Large intestine (tissue), 3 donors: ENCODE data around the gene CDKAL1. TPM values are rescaled to one million over a fixed set of nuclear protein-coding genes. Genes with fewer than 3 reads are reported as not detected.
"Not testable (repeated sequence)": the region's sequence is repeated elsewhere in the genome, so short reads cannot be mapped to it uniquely, and the experiment has no call there.

Experiments used
- DNase-seq, 2 donors: peaks; one replicate each; pipeline versions ENCODE4 v3.0.0 to v3.0.0-alpha.2; 2013
- H3K27ac ChIP-seq: one replicate; pipeline ENCODE4 v1.5.1; 2013; ENCODE audit warnings: low read length
- H3K27me3 ChIP-seq: 2 replicates; pipeline ENCODE4 v1.6.1; 2013; ENCODE audit warnings: low read length; ENCODE audit not compliant: control insufficient read depth, insufficient read depth
- H3K36me3 ChIP-seq: 2 replicates; pipeline ENCODE4 v1.6.1; 2013; ENCODE audit warnings: low read length; ENCODE audit not compliant: control insufficient read depth, insufficient read depth
- H3K4me1 ChIP-seq: one replicate; pipeline ENCODE4 v1.6.1; 2013; ENCODE audit warnings: low read length; ENCODE audit not compliant: control insufficient read depth, insufficient read depth
- H3K4me3 ChIP-seq: one replicate; pipeline ENCODE4 v1.5.1; 2013; ENCODE audit warnings: low read length
- H3K9me3 ChIP-seq: one replicate; pipeline ENCODE4 v1.6.1; 2013; ENCODE audit warnings: mild to moderate bottlenecking, low read depth, low read length, moderate library complexity; ENCODE audit not compliant: control insufficient read depth
- whole genome bisulfite sequencing: methylation state at CpG from one replicate; pipeline ENCODE4 v1.1.5; 2013; ENCODE audit warnings: low lambda C conversion rate; ENCODE audit not compliant: insufficient coverage; 5-methylcytosine and 5-hydroxymethylcytosine counted together
- polyA plus RNA-seq: library from polyadenylated mRNA; unstranded; fragments of 120-200 nt; gene quantifications from one replicate; pipeline ENCODE4 v1.2.1, GENCODE V29; 2013

The CDKAL1 gene
- polyA plus RNA-seq, 1 donor, result 10.3 TPM

DNA sequence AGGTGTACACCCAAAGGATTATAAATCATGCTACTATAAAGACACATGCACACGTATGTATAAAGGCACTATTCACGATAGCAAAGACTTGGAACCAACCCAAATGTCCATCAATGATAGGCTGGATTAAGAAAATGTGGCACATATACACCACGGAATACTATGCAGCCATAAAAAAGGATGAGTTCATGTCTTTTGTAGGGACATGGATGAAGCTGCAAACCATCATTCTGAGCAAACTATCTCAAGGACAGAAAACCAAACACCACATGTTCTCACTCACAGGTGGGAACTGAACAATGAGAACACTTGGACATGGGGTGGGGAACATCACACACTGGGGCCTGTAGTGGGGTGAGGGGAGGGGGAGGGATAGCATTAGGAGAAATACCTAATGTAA is 9.0 kb upstream of the CDKAL1 start:
- H3K4me3 ChIP-seq, H3K27me3 ChIP-seq, H3K36me3 ChIP-seq, H3K4me1 ChIP-seq, H3K9me3 ChIP-seq, H3K27ac ChIP-seq, DNase-seq: not testable (repeated sequence)
- WGBS, result no CpG with 5 or more reads among the region's 3 CpGs

DNA sequence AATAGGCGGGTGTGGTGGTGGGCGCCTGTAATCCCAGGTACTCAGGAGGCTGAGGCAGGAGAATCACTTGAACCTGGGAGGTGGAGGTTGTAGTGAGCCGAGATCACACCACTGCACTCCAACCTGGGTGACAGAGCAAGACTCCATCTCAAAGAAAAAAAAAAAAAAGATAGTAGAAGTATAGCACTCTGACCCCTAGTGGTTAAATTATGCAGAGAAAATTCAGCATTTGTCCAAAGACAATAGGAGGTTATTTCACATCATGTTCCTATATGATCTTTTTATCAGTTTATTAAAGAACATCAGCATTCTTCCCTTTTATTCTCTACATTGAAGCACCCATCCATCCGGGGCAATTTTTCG is 5.2 kb upstream of the CDKAL1 start:
- not testable (repeated sequence) for H3K9me3 ChIP-seq, H3K4me1 ChIP-seq, H3K36me3 ChIP-seq, H3K27ac ChIP-seq, H3K27me3 ChIP-seq, H3K4me3 ChIP-seq
- DNase-seq, result peak; percentile 16 to 20
- 60% methylated on average over 1 of the region's 5 CpGs for WGBS

DNA sequence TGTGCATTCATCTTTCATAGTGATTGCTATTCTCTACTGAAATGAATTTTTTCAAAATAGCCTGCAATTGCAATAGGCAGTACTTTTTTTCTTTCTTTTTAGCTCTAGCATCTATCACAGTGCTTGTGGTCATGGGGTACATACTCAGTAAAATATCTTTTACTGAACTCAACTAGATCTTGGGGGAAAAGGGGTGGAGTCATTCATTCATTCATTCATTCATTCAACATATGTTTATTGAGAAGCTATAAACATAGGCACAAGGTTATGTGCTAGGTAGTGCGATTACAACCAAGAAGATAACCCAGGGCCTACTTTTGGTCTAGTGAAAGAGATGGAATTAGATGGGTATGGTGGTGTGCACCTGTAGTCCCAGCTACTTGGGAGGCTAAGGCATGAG is 1.4 kb upstream of the CDKAL1 start:
- Histone ChIP-seq H3K36me3 (no peaks in the 10 kb centered on the region), H3K27me3 (no peaks in the 10 kb centered on the region), H3K4me3 (no peak overlapping the region), H3K9me3 (no peaks in the 10 kb centered on the region), H3K27ac (no peak overlapping the region), H3K4me1 (peaks cover 6% of the 10 kb centered on the region)
- DNase-seq, result no peak
- WGBS, result no CpG with 5 or more reads among the region's 1 CpG

DNA sequence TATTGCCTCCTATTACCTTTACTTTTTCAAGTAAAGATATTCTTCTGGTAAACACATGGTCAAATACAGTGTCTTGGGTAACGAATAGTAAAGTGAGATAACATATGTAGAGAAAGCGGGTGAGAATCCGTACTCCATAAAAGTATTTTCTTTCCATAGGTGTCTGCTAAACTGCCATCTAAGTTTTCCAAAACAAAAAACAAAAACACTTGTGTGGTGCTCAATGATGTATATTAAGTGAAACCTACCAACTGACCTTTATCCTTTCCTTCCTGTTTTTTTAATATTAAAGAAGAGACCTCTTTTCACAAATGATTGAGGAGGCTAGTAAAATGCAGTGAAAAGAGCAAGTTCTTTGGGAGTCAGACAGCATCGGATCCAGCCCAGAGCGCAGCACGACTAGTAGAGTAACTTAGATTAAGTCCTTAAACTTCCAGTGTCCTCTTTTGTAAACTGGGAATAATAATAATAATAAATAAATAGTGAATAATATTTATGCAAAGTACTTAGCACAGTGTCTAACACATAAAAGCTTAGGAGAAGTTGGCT is 437 bp upstream of the CDKAL1 start:
- Histone ChIP-seq H3K27ac (peak overlapping the region; percentile 80), H3K36me3 (no peaks in the 10 kb centered on the region), H3K4me3 (peak overlapping the region; percentile 70), H3K27me3 (no peaks in the 10 kb centered on the region), H3K9me3 (no peaks in the 10 kb centered on the region), H3K4me1 (peaks cover 3% of the 10 kb centered on the region)
- 84% methylated on average over 3 of the region's 6 CpGs for WGBS
- peak in 1 of 2 donors; percentile 8 for DNase-seq

DNA sequence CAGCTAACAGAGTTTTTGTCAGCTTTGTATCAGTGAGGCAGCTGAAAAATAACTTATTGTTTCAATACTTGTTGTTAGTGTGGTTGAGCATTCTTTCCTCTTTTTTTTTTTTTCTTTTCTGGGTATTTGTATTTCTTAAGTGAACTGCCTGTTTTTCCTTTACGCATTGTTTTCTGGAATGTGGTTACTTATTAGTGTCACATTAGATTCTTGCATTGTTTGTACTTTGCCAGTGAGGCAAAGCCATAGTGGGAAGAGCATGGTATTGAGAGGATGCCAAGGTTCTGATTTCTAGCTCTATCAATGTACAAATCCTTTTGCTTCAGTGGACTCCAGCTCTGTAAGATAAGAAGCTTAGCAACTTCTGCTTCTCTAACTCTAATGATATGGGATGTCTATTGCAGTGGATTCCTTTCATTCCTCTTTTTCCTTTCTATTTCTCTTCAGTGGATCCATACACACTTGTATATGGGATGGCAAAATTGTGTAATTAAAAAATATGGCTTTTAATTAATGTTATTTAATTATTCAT is 3.9 kb downstream of the CDKAL1 start:
- DNase-seq, result no peak
- no peaks in the 10 kb centered on the region for H3K9me3 ChIP-seq
- H3K36me3 ChIP-seq, result peaks cover 8% of the 10 kb centered on the region
- H3K27me3 ChIP-seq, result no peaks in the 10 kb centered on the region
- peaks cover 3% of the 10 kb centered on the region for H3K4me1 ChIP-seq
- H3K27ac ChIP-seq, result no peak overlapping the region
- H3K4me3 ChIP-seq, result no peak overlapping the region
- WGBS, result no CpG with 5 or more reads among the region's 1 CpG

DNA sequence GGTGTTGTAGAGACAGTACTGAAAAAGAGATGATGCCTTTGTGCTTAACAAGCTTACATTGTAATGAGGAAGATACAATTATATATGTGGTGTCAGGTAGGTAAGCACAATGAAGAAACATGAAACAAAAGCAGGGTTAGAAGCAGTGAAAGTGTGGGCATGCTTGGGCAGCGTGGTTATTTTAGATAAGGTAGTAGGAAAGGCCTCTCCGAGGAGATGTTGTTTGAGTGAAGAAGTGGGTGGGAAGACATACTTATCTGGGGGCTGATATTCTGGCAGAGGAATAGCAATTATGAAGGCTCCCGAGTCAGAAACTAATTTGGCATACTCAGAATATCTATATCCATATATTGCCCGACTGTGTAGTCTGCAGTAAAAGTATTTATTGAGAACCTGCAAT is 4.7 kb downstream of the CDKAL1 start:
- no peak overlapping the region for H3K27ac ChIP-seq
- H3K4me1 ChIP-seq, result peaks cover 3% of the 10 kb centered on the region
- DNase-seq, result no peak
- WGBS, result no CpG with 5 or more reads among the region's 4 CpGs
- no peaks in the 10 kb centered on the region for H3K9me3 ChIP-seq
- H3K36me3 ChIP-seq, result peaks cover 8% of the 10 kb centered on the region
- H3K27me3 ChIP-seq, result no peaks in the 10 kb centered on the region
- no peak overlapping the region for H3K4me3 ChIP-seq

DNA sequence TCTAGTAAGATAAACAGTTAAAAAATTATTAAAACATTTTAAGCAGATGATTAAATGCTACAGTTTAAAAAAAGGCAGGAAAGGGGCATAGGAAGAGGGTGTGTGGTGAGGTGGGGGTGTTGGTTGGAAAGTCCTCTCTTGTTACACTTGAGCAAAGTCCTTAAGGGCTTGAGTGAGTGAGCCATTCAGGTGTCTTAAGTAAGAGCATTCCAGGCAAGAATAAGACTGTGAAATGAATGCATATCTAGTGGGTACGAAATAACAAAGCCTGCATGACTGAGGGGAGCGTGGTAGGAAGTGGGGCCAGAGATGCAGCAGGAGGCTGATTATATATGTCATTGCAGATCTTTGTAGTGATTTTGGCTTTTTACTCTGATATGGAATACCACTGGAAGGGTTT is 5.1 kb downstream of the CDKAL1 start:
- Histone ChIP-seq H3K4me3 (no peak overlapping the region), H3K9me3 (no peaks in the 10 kb centered on the region), H3K4me1 (peaks cover 3% of the 10 kb centered on the region), H3K27me3 (no peaks in the 10 kb centered on the region), H3K36me3 (peaks cover 8% of the 10 kb centered on the region), H3K27ac (no peak overlapping the region)
- DNase-seq, result no peak
- 100% methylated on average over 1 of the region's 2 CpGs for WGBS

DNA sequence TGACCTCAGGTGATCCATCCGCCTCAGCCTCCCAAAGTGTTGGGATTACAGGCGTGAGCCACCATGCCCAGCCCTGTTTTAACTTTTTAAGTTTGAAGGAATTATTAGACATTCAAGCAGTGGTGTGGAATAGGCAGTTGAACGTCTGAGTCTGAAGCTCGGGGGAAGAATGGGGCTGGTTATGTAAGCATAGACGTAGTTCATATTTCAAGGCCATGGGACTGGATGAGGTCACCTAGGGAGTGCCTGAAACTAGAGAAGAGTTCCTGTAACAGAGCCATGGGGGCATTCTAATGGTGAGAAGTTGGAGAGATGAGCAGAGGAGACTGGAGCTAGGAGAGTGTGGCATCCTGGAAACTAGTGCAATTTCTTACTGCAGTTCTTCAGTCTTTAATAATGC is 6.4 kb downstream of the CDKAL1 start:
- DNase-seq, result no peak
- WGBS, result 71% methylated on average over 1 of the region's 5 CpGs
- H3K9me3 ChIP-seq, result no peaks in the 10 kb centered on the region
- H3K27ac ChIP-seq, result no peak overlapping the region
- H3K4me1 ChIP-seq, result peaks cover 3% of the 10 kb centered on the region
- H3K36me3 ChIP-seq, result peaks cover 12% of the 10 kb centered on the region
- H3K27me3 ChIP-seq, result no peaks in the 10 kb centered on the region
- H3K4me3 ChIP-seq, result no peak overlapping the region

DNA sequence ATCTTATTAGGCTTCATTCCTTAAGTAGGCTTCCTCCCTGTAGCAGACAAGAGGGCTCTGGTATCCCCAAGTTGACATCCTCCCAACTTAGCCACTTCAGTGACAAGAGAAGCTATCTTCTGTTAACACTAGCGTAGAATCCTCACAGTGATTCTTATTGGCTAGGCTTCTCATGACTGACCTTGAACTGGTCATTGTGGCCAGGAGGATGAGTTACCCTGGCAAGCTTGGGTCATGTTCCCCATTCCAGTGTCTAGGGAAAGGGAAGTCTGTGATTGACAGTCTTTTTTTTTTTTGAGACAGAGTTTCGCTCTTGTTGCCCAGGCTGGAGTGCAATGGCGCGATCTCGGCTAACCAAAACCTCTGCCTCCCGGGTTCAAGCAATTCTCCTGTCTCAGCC is 7.1 kb downstream of the CDKAL1 start:
- Histone ChIP-seq H3K27me3 (no peaks in the 10 kb centered on the region), H3K4me1 (no peaks in the 10 kb centered on the region), H3K36me3 (peaks cover 14% of the 10 kb centered on the region), H3K9me3 (no peaks in the 10 kb centered on the region), H3K4me3 (no peak overlapping the region), H3K27ac (no peak overlapping the region)
- no CpG with 5 or more reads among the region's 6 CpGs for WGBS
- DNase-seq, result no peak

DNA sequence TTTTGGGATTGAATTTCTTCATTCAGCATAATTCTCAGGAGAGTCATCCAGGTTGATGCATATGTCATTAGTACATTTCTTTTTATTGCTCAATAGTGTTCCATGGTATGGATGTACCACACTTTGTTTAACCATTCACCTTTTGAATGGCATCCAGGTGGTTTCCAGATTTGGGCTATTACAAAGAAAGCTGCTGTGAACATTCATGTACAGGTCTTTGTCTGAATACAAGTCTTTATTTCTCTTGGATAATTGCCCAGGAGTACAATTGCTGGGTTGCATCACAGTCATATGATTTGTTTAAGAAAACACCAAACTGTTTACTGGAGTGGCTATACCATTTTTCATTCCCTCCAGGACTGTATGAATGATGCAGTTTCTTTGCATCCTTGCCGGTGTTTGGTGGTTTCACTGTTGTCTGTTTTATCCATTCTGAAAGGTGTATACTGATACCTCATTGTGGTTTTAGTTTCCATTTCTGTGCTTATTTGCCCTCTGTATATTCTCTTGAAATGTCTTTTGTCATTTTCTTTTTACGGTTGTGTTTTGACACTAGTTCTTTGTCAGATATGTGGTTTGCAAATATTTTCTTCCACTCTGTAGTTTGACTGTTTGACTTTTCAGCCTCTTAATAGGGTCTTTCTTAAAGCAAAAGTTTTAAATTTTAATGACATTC is 8.8 kb downstream of the CDKAL1 start:
- DNase-seq, result no peak
- Histone ChIP-seq H3K4me1 (no peaks in the 10 kb centered on the region), H3K27me3 (no peaks in the 10 kb centered on the region), H3K27ac (no peak overlapping the region), H3K9me3 (no peaks in the 10 kb centered on the region), H3K36me3 (peaks cover 17% of the 10 kb centered on the region), H3K4me3 (no peak overlapping the region)
- WGBS, result 100% methylated on average over 1 of the region's 2 CpGs

DNA sequence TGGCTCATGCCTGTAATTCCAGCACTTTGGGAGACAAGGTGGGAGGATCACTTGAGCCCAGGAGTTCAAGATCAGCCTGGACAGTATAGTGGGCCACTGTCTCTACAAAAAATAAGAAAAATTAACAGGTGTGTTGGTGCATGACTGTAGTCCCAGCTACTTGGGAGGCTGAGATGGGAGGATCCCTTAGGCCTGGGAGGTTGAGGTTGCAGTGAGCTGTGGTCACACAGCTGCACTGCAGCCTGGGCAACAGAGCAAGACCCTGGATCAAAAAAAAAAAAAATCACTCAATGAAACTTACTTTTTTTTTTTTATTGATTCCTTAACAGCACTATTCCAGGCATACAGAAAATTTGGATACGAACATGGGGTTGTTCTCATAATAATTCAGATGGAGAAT is 14.0 kb downstream of the CDKAL1 start:
- no peak for DNase-seq
- Histone ChIP-seq H3K4me3 (no peak overlapping the region), H3K4me1 (no peaks in the 10 kb centered on the region), H3K36me3 (peaks cover 26% of the 10 kb centered on the region), H3K27me3 (no peaks in the 10 kb centered on the region), H3K9me3 (no peaks in the 10 kb centered on the region), H3K27ac (no peak overlapping the region)
- WGBS, result no CpG with 5 or more reads among the region's 1 CpG
